IMR-90 (cell line): Measurements from ENCODE around the gene AZIN2. TPM values are rescaled to one million over a fixed set of nuclear protein-coding genes. Genes with fewer than 3 reads are reported as not detected.

Source experiments
- ATAC-seq: fragments of 200-7000 bp; cut with Tn5 transposase; 2 replicates; pipeline ENCODE4 v1.9.1; 2020; ENCODE audit warnings: low read depth, mild to moderate bottlenecking, moderate library complexity
- BruUV-seq: library from RNA; stranded (reverse); fragments of 400-500 nt; replicated peaks from 2 replicates; lab custom pipeline; 2021; lab: Mats Ljungman, UMichigan
- CTCF ChIA-PET: fragments of 300-600 bp; formaldehyde crosslinking; extraction: SDS; loops from one replicate; lab custom pipeline; 2021; ENCODE audit warnings: antibody characterized with exemption; lab: Yijun Ruan, JAX
- POLR2A ChIA-PET: fragments of 300-600 bp; sonication (Branson Sonifier 250); formaldehyde crosslinking; loops from one replicate; lab custom pipeline; 2022; ENCODE audit warnings: antibody characterized with exemption; ENCODE audit not compliant: unreplicated experiment; lab: Charles Lee
- DNase-seq: peaks from one replicate; pipeline ENCODE4 v3.0.0; 2013
- H2AFZ ChIP-seq: replicated peaks from 2 replicates; pipeline ENCODE3; 2013; ENCODE audit warnings: low read length, mild to moderate bottlenecking; ENCODE audit not compliant: poor library complexity
- H2AK5ac ChIP-seq: 2 replicates; pipeline ENCODE4 v1.6.1; 2013; ENCODE audit warnings: low read depth, low read length, inconsistent platforms
- H2AK9ac ChIP-seq: replicated peaks from 2 replicates; pipeline ENCODE3; 2013; ENCODE audit warnings: mild to moderate bottlenecking, low read depth, low read length, moderate library complexity; ENCODE audit not compliant: poor library complexity
- H2BK120ac ChIP-seq: 2 replicates; pipeline ENCODE4 v1.6.1; 2013; ENCODE audit warnings: low read depth, low read length, inconsistent platforms
- H2BK15ac ChIP-seq: 3 replicates; pipeline ENCODE4 v1.6.1; 2013; ENCODE audit warnings: low read depth, low read length, inconsistent platforms
- H2BK20ac ChIP-seq: 2 replicates; pipeline ENCODE4 v1.6.1; 2013; ENCODE audit warnings: low read depth, mild to moderate bottlenecking, inconsistent platforms, low read length, moderate library complexity
- H2BK5ac ChIP-seq: 2 replicates; pipeline ENCODE4 v1.6.1; 2013; ENCODE audit warnings: mild to moderate bottlenecking, low read depth, low read length, inconsistent platforms; ENCODE audit not compliant: poor library complexity, severe bottlenecking
- H3K14ac ChIP-seq: replicated peaks from 2 replicates; pipeline ENCODE4 v1.6.1; 2013; ENCODE audit warnings: low read depth, low read length, inconsistent platforms
- H3K18ac ChIP-seq: 2 replicates; pipeline ENCODE4 v1.6.1; 2013; ENCODE audit warnings: low read depth, low read length, control low read depth
- H3K23ac ChIP-seq: 2 replicates; pipeline ENCODE4 v1.6.1; 2013; ENCODE audit warnings: low read depth, low read length, inconsistent platforms
- H3K27ac ChIP-seq: 2 replicates; pipeline ENCODE4 v1.5.1; 2013; ENCODE audit warnings: mild to moderate bottlenecking, control low read depth, low read length; ENCODE audit not compliant: insufficient read depth
- H3K27me3 ChIP-seq: 2 replicates; pipeline ENCODE4 v1.6.1; 2013; ENCODE audit warnings: low read length; ENCODE audit not compliant: control insufficient read depth, insufficient read depth
- H3K36me3 ChIP-seq: 2 replicates; pipeline ENCODE4 v1.6.1; 2013; ENCODE audit warnings: low read length, mixed read lengths; ENCODE audit not compliant: control insufficient read depth, insufficient read depth
- H3K4ac ChIP-seq: 2 replicates; pipeline ENCODE4 v1.6.1; 2013; ENCODE audit warnings: low read depth, low read length, inconsistent platforms
- H3K4me1 ChIP-seq: 2 replicates; pipeline ENCODE4 v1.6.1; 2013; ENCODE audit warnings: low read length, mixed read lengths; ENCODE audit not compliant: control insufficient read depth, insufficient read depth
- H3K4me2 ChIP-seq: 2 replicates; pipeline ENCODE4 v1.6.1; 2013; ENCODE audit warnings: low read depth, mild to moderate bottlenecking, control low read depth, low read length, moderate library complexity
- H3K4me3 ChIP-seq: 2 replicates; pipeline ENCODE4 v1.5.1; 2013; ENCODE audit warnings: low read depth, mild to moderate bottlenecking, control low read depth, low read length, moderate library complexity; ENCODE audit not compliant: insufficient read depth
- H3K56ac ChIP-seq: 2 replicates; pipeline ENCODE4 v1.6.1; 2013; ENCODE audit warnings: low read length, inconsistent platforms; ENCODE audit not compliant: insufficient read depth; ENCODE audit errors: extremely low read depth
- H3K79me1 ChIP-seq, 2 experiments: 2 replicates each; pipeline ENCODE4 v1.6.1; 2013; ENCODE audit warnings: low read length in 2 of 2, inconsistent platforms in 1 of 2, low read depth in 1 of 2
- H3K9ac ChIP-seq: 2 replicates; pipeline ENCODE4 v1.6.1; 2013; ENCODE audit warnings: low read depth, low read length, control low read depth
- H3K9me1 ChIP-seq: 2 replicates; pipeline ENCODE4 v1.6.1; 2013; ENCODE audit warnings: low read length, inconsistent platforms; ENCODE audit not compliant: insufficient read depth
- H3K9me3 ChIP-seq: 2 replicates; pipeline ENCODE4 v1.6.1; 2013; ENCODE audit warnings: low read length; ENCODE audit not compliant: control insufficient read depth, insufficient read depth
- H4K20me1 ChIP-seq: 2 replicates; pipeline ENCODE4 v1.6.1; 2013; ENCODE audit warnings: low read length, inconsistent platforms; ENCODE audit not compliant: insufficient read depth
- H4K5ac ChIP-seq: 2 replicates; pipeline ENCODE4 v1.6.1; 2013; ENCODE audit warnings: mild to moderate bottlenecking, low read depth, low read length, control low read depth
- H4K8ac ChIP-seq, 2 experiments: 2 replicates each; pipeline ENCODE4 v1.6.1; 2013; ENCODE audit warnings: low read depth in 2 of 2, low read length in 2 of 2, control low read depth in 1 of 2, inconsistent platforms in 1 of 2
- H4K91ac ChIP-seq: 2 replicates; pipeline ENCODE4 v1.6.1; 2013; ENCODE audit warnings: low read depth, low read length, inconsistent platforms; ENCODE audit not compliant: insufficient read depth
- CEBPB ChIP-seq: IDR thresholded peaks from 2 replicates; pipeline ENCODE4 v1.6.1; 2012; ENCODE audit warnings: low read depth, low read length, improper control_type of control experiment
- CTCF ChIP-seq: conservative IDR thresholded peaks from 2 replicates; pipeline ENCODE4 v1.5.1; 2012; ENCODE audit warnings: mild to moderate bottlenecking, low read depth, low read length, improper control_type of control experiment
- MAFK ChIP-seq: IDR thresholded peaks from 2 replicates; pipeline ENCODE4 v1.6.1; 2012; ENCODE audit warnings: low read depth, low read length, improper control_type of control experiment
- MXI1 ChIP-seq: IDR thresholded peaks from 2 replicates; pipeline ENCODE4 v1.6.1; 2012; ENCODE audit warnings: low read depth, mild to moderate bottlenecking, low read length, moderate library complexity, borderline replicate concordance
- NFE2L2 ChIP-seq: fragments of 150-350 bp; IDR thresholded peaks from 2 replicates; pipeline ENCODE4 v1.6.1; 2016; ENCODE audit warnings: low read depth, mild to moderate bottlenecking, low read length
- RAD21 ChIP-seq: IDR thresholded peaks from 2 replicates; pipeline ENCODE4 v1.6.1; 2012; ENCODE audit warnings: low read length, improper control_type of control experiment
- RCOR1 ChIP-seq: IDR thresholded peaks from 2 replicates; pipeline ENCODE4 v1.6.1; 2012; ENCODE audit warnings: mild to moderate bottlenecking, low read length, improper control_type of control experiment; ENCODE audit not compliant: insufficient replicate concordance
- RFX5 ChIP-seq: IDR thresholded peaks from 2 replicates; pipeline ENCODE4 v1.8.0; 2012; ENCODE audit warnings: low read depth, mild to moderate bottlenecking, low read length, moderate library complexity
- WGBS, 2 experiments: methylation state at CpG; one replicate each; pipeline versions ENCODE4 v1.1.5 to v1.1.7; 2013; ENCODE audit warnings: missing lambda C conversion rate in 2 of 2; ENCODE audit not compliant: insufficient read length in 1 of 2; ENCODE audit errors: extremely low coverage in 2 of 2; 5-methylcytosine and 5-hydroxymethylcytosine counted together
- dilution Hi-C: fragments of 300-500 bp; cut with HindIII; formaldehyde crosslinking; loops from one replicate; pipeline ENCODE4 v1.14.3; 2018; ENCODE audit warnings: low sequenced_read_pairs; ENCODE audit not compliant: unreplicated experiment
- in situ Hi-C: fragments of 300-500 bp; cut with MboI; formaldehyde crosslinking; loops from 3 replicates; pipeline ENCODE4 v1.14.3; 2019; ENCODE audit warnings: low sequenced_read_pairs, inconsistent platforms, mixed read lengths
- intact Hi-C: fragments of 100-400 bp; cut with micrococcal nuclease; formaldehyde crosslinking; loops from 2 replicates; pipeline ENCODE4 v1.10.0; 2022
- polyA plus RNA-seq, 3 experiments: library from polyadenylated mRNA; depleted of rRNA; stranded (reverse); fragments of >200 nt; gene quantifications; 2 replicates each; pipeline ENCODE4 v1.2.3, GENCODE V29; 2012; ENCODE audit warnings: low replicate concordance in 1 of 3
- total RNA-seq: library from RNA; depleted of rRNA; stranded (reverse); fragments of >200 nt; gene quantifications from 2 replicates; pipeline ENCODE4 v1.2.3, GENCODE V29; 2012

Gene AZIN2
- total and polyA plus RNA-seq, 2 of the 4 experiments (the other 2 are of a cell fraction), result 4.7 to 8.9 TPM

- TF ChIP-seq RCOR1 (no peak), RAD21 (peak; percentile 50), MXI1 (peak; percentile 39; the same call in 1 of the 2 replicates), RFX5 (no peak)
Observed at GRCh38 chr1:33127001-33127823, 46.3 kb downstream of the AZIN2 start (continued).

DNA sequence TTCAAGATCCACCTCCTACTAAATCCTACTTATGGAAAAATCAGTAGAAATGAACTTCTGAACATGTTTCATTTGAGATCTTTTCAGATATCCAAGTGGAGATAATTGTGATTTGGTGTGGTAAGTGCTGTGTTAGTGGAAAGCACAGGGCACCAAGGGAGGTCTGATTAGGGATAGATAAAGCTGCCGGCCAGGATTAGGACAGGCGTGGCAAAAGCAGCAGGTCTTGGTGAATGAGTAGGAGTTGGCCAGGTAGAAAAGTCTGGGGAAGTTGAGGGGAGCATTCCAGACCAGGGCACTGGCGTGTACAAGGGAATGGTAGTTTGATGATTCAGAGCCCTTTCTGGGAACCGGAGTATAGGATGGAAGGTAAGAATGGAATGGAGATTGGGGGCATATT lies 47.8 kb downstream of the AZIN2 start:
- no peak overlapping the region for H3K18ac ChIP-seq
- no peak overlapping the region for H3K4ac ChIP-seq
- no peak overlapping the region for H2BK20ac ChIP-seq
- H3K9ac ChIP-seq, result no peak overlapping the region
- ChIA-PET CTCF (interaction anchor here (1.0 kb wide), 1 partner anchor 9 kb away, joined by 3 read pairs; no protein-coding TSS in a partner anchor), POLR2A (no interaction called here)
- H3K27ac ChIP-seq, result no peak overlapping the region
- no peak for DNase-seq
- TF ChIP-seq CTCF, result no peak
- TF ChIP-seq CEBPB, result no peak
- no peak for TF ChIP-seq MAFK
- no peak for TF ChIP-seq NFE2L2
- H3K79me1 ChIP-seq, result peaks cover 19 to 22% of the 10 kb centered on the region in 2 experiments
- peaks cover 7% of the 10 kb centered on the region for H3K9me1 ChIP-seq
- no peak overlapping the region for H4K5ac ChIP-seq
- peaks cover 5% of the 10 kb centered on the region for H3K4me1 ChIP-seq
- no peak overlapping the region for H3K56ac ChIP-seq
- no peaks in the 10 kb centered on the region for H4K20me1 ChIP-seq
- H2AK5ac ChIP-seq, result peak overlapping the region; percentile 51; the same call in 1 of the 2 replicates
- in situ Hi-C loops (no loop called here), dilution Hi-C loops (no loop called here), intact Hi-C loops (loop anchor here (5.0 kb wide), 1 partner anchor 329 kb away; no protein-coding TSS in a partner anchor)
- H3K4me3 ChIP-seq, result no peak overlapping the region
- no peak overlapping the region for H4K91ac ChIP-seq
- peak overlapping the region; percentile 11; the same call in 1 of the 2 replicates for H2BK120ac ChIP-seq
- peak overlapping the region; percentile 31; the same call in 1 of the 3 replicates for H2BK15ac ChIP-seq
- H3K4me2 ChIP-seq, result no peak overlapping the region
- no peaks in the 10 kb centered on the region for H3K27me3 ChIP-seq
- H3K23ac ChIP-seq, result no peak overlapping the region
- no peaks in the 10 kb centered on the region for H3K36me3 ChIP-seq
- no peaks in the 10 kb centered on the region for H3K9me3 ChIP-seq
- H4K8ac ChIP-seq, result no peak overlapping the region
- no peak overlapping the region for H2AK9ac ChIP-seq
- no peak overlapping the region for H2BK5ac ChIP-seq
- H2AFZ ChIP-seq, result no peak overlapping the region
- no TSS peak for BruUV-seq
- 86% methylated on average over 2 of the region's 4 CpGs; no CpG with 5 or more reads in 1 of the 2 experiments for WGBS, 2 experiments
- H3K14ac ChIP-seq, result no peak overlapping the region
- ATAC-seq, result no peak
